Ureter (tissue), 1 donor: ENCODE measurements around the gene TMEM212. TPM values are rescaled to one million over a fixed set of nuclear protein-coding genes. Genes with fewer than 3 reads are reported as not detected.
"Not testable (repeated sequence)": the region's sequence is repeated elsewhere in the genome, so short reads cannot be mapped to it uniquely, and the experiment has no call there.

Experiments
- DNase-seq: peaks from one replicate; pipeline ENCODE4 v3.0.0-alpha.2; 2020; ENCODE audit warnings: low spot score
- total RNA-seq: library from RNA; stranded (reverse); gene quantifications from one replicate; pipeline ENCODE4 v1.2.4, GENCODE V29; 2023
- donor health status: DM: yes; HTN: yes; CAD: no.

TMEM212 gene
- total RNA-seq, 1 donor from 2014 or later = not detected

DNA sequence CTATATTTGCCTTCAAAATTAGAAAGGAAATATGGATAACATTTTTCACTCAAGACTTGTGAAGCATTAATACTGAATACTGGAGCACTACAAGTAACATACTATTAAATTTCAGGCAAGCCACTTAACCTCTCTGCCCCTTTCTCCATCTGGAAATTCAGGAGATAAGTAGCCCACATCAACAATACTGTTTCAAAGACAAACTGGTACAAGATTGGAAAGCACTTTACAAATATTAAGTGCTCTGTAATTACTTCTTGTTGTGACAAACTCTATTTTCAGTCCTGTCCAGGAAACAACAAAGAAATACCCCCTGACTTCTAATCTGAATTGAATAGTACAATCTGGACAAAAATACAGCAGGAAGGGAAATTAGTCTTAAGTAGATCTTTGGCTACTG is 49.3 kb downstream of the TMEM212 start:
- DNase-seq = no peak

DNA sequence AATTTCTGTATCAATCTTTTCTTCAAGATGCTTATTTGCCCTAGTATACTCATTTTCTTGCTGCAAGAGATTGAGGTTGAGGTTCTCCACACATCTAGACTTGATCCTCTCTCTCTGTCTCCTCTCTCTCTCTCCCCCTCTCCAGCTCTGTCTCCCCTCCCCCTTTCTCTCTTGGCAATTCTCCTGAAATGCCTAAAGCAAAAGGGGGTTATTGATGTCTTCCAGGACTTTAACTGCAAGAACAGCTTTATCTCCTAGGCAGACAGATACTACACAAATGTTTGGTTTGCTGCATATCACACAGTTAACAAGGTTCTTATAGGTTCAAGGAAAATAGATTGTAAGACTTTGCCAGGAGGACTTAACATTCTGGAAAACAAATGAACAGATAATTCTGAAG is 52.1 kb downstream of the TMEM212 start:
- DNase-seq = no peak

DNA sequence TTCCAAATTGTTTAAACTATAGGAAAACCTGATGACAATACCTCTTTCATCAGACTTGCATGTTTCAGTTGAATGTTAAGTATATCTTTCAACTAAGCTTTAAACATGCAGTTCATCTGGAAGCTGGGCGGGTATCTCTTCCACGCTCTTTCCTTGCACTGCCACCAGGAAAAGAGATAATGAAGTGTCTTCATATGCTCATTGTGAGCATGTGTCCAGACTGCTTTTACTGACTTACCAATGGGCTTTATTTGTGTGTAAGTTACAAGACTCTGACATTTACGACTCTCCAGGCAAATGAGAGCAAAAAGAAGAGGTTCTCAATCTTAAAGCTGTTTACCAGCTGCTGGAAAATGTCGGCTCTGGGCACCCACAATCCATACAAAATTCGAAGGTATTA is 52.8 kb downstream of the TMEM212 start:
- DNase-seq = no peak

DNA sequence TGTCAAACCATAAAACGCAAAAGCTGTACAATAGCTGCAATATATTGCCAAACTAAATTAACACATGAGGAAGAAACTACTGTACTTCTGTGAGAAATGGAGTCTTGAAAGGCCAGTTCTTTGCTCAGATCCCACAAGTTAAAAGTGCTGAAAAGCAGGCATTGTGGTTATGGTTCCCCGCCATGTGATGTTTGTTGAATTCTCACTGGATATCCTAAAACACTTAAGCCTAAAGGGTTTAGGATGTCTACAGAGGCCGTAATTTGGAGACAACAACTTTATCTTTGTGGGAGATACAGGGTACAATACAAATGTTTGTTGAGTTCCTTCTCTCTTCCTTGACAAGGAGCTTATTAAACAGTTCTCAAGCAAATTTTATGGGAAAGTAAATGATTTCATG is 53.2 kb downstream of the TMEM212 start:
- no peak for DNase-seq

DNA sequence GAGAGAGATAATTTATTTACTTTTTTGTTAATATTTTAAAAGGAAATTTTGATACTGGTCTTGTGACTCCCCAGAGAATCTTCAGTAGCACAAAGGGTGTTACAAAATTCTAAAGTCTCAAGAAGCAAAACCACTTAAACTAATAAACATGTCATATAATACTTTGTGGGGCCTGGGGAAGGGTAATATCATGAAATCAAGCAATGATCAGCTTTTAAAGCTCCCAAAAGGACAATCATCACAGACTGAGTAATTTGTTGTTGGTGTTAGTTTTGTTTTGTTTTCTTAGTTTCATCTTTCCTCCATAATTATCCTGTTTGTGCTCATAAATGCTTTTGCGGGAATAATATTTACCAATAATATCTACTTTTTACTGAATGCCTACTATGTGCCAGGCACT is 55.0 kb downstream of the TMEM212 start:
- DNase-seq = no peak

DNA sequence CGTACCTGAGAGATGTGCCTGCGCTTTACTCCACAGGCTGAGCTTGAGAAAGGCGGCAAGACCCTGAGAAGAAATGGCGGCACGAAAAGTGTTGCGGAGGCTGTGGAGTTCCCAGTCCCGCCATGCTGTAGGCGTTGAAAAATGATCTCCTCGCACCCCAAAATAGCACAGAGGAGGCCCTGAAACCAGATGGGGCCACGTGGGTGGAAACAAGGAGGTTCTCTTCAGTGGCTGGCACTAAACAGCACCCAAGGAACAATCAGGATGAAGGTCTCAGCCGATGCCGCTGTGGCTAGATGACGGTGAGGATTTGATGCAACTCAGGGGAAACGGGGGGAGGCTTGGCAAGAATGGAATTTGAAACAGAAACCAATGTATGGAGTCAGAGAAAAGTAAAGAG is 57.3 kb downstream of the TMEM212 start:
- no peak for DNase-seq

DNA sequence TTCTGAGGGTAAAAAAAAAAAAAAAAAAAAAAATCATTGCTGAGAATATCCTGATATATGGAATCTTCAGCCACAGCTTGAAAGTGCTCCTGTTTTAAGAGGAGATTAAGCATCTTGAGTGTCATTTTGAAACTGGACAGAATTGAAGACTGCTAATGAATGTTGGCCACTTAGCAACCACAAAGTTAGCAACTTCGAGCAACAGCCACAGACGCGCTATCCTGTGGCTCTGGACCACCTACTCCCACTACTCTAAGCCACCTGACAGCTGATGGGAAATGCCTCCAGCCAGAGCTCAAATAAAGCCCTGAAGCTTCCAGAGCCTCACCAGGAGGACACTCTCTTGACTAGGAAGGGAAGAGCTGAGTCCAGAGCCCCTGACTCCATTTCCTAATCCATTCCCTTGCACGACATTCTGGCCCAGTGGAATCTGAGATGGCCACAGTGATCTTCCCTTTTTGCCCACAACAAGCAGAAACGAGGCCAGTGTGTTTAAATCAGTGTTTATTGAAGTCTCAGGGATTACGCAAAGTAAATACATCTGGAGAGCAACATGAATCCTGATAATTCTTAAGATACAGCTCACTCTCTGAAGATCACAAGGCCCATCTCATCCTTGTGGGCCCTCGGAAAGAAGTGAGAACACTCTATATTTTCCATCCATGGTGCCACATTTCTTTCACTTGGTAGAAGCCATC is 58.6 kb downstream of the TMEM212 start:
- no peak for DNase-seq

DNA sequence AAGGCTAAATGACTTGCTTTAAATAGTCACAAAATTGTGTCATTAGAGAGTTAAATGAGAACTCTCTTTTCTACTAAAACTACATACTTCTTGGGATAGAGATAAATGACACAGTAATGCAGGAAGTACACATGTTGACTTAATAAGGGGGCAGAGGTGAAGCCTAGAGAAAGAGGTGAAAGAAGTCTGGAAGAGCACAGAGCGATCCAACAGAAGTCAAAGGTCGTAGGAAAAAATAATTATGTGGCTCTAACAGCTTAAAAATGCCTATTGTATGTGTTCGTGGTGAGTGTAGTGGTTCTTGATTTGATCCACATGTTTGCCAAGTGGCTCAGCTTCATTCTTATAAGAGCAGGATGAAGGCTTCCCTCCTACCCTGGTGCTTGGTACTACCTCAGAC is 61.7 kb downstream of the TMEM212 start:
- no peak for DNase-seq

DNA sequence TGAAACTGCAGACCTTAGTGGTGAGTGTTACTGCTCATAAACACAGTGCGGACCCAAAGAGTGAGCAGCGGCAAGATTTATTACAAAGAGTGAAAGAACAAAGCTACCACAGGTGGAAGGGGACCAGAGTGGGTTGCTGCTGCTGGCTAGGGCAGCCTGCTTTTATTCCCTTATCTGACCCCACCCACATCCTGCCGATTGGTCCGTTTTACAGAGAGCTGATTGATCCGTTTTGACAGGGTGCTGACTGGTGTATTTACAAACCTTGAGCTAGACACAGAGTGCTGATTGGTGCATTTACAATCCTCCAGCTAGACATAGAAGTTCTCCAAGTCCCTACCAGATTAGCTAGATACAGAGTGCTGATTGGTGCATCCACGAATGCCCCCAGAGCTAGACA is 63.4 kb downstream of the TMEM212 start:
- not testable (repeated sequence) for DNase-seq

DNA sequence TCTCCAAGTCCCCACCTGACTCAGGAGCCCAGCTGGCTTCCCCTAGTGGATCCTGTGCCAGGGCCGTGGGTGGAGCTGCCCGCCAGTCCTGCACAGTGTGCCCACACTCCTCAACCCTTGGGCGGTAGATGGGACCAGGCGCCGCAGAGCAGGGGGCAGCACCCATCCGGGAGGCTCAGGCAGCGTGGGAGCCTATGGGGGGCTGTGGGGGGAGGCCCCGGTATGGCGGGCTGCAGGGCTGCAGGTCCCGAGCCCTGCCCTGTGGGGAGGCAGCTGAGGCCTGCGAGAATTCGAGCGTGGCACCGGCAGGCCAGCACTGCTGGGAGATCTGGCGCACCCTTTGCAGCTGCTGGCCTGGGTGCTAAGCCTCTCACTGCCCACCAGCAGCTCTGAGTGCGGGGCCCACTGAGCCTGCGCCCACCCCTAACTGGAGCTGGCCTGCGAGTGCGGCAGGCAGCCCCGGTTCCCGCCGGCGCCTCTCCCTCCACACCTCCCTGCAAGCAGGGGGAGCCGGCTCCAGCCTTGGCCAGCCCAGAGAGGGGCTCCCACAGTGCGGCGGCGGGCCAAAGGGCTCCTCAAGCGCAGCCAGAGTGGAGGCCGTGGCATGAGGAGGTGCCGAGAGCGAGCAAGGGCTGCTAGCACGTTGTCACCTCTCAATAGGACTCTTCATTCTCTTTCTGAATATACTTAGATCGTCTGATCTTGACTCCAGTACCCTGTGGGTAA is 64.0 kb downstream of the TMEM212 start:
- no peak for DNase-seq

DNA sequence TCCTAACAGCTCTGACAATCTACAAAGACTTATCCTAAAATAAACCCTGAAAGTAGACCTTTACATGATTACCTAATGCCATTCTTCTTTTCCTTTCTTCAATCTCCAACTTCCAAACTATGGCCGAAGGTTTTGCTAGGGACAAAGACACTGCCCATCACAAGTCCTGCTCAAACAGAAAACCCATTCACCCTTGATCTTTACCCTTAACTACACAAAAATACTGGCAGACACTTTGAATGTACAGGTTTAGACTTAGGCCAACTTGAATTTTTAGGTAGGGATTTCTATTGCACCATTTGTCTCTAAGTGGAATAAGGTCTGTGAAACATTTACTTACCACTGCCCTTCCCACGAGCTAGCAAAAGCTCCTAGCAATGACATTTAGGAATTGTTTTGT is 64.6 kb downstream of the TMEM212 start:
- no peak for DNase-seq

DNA sequence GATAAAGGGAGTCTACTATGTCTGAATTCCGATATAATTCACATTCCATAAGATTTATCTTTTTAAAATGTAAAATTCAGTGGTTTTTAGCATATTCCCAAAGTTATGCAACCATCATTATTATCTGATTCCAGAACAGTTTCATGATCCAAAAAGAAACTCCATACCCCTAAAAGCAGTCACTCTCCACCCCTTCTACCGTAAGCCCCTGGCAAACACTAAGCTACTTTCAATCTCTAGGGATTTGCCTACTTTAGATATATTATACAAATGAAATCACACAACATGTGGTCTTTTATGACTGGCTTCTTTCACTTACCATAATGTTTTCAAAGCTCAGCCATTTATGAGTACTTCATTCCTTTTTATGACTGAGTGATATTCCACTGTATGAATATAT is 65.6 kb downstream of the TMEM212 start:
- DNase-seq = no peak

Other genes starting within 250 kb of the TMEM212 start
- gene PLD1, start 32.9 kb upstream of the TMEM212 start, total RNA-seq = 43.7 TPM
- gene FNDC3B, start 196.2 kb downstream of the TMEM212 start, total RNA-seq = 191 TPM